ENCODE data around the gene MTA1.

Gene MTA1

GRCh38 chr14:105450123-105450505, 30.5 kb downstream of the MTA1 start:
- TF ChIP-seq CTCF (IDR thresholded peaks at IDR 0.05; ENCODE audit: low read depth, low read length, missing control alignments) = no peak
- Histone ChIP-seq H3K27ac (no peak overlapping the region), H3K27me3 (replicated peaks) (no peaks in the 10 kb centered on the region), H3K4me3 (ENCODE audit: low read depth, low read length) (no peak overlapping the region), H3K36me3 (replicated peaks) (peaks cover 42% of the 10 kb centered on the region)
- no peak for DNase-seq
- in situ Hi-C loops (cut with HindIII; ENCODE audit: low pct_ligation_motif_present, low sequenced_read_pairs) = no loop called here

GRCh38 chr14:105450864-105451720, 31.5 kb downstream of the MTA1 start:
- no peak for TF ChIP-seq CTCF (IDR thresholded peaks at IDR 0.05; ENCODE audit: low read depth, low read length, missing control alignments)
- Histone ChIP-seq H3K36me3 (replicated peaks) (peaks cover 51% of the 10 kb centered on the region), H3K4me3 (ENCODE audit: low read depth, low read length) (no peak overlapping the region), H3K27me3 (replicated peaks) (no peaks in the 10 kb centered on the region), H3K27ac (no peak overlapping the region)
- in situ Hi-C loops (cut with HindIII; ENCODE audit: low pct_ligation_motif_present, low sequenced_read_pairs) = no loop called here
- no peak for DNase-seq

GRCh38 chr14:105452963-105453362, 33.3 kb downstream of the MTA1 start:
- no peak for TF ChIP-seq CTCF (IDR thresholded peaks at IDR 0.05; ENCODE audit: low read depth, low read length, missing control alignments)
- no peak overlapping the region for H3K4me3 ChIP-seq (ENCODE audit: low read depth, low read length)
- H3K27me3 ChIP-seq (replicated peaks) = no peaks in the 10 kb centered on the region
- H3K36me3 ChIP-seq (replicated peaks) = peaks cover 53% of the 10 kb centered on the region
- no peak for DNase-seq
- in situ Hi-C loops (cut with HindIII; ENCODE audit: low pct_ligation_motif_present, low sequenced_read_pairs) = no loop called here
- no peak overlapping the region for H3K27ac ChIP-seq

- peaks cover 57% of the 10 kb centered on the region for H3K36me3 ChIP-seq (replicated peaks)
- H3K27me3 ChIP-seq (replicated peaks) = no peaks in the 10 kb centered on the region
- in situ Hi-C loops (cut with HindIII; ENCODE audit: low pct_ligation_motif_present, low sequenced_read_pairs) = no loop called here
- no peak for TF ChIP-seq CTCF (IDR thresholded peaks at IDR 0.05; ENCODE audit: low read depth, low read length, missing control alignments)
- no peak overlapping the region for H3K27ac ChIP-seq
- no peak for DNase-seq
- H3K4me3 ChIP-seq (ENCODE audit: low read depth, low read length) = no peak overlapping the region
Observed at GRCh38 chr14:105453847-105454246, 34.2 kb downstream of the MTA1 start.

GRCh38 chr14:105455086-105455640, 35.5 kb downstream of the MTA1 start:
- Histone ChIP-seq H3K27ac (no peak overlapping the region), H3K27me3 (replicated peaks) (no peaks in the 10 kb centered on the region), H3K36me3 (replicated peaks) (peaks cover 48% of the 10 kb centered on the region), H3K4me3 (ENCODE audit: low read depth, low read length) (no peak overlapping the region)
- DNase-seq = no peak
- in situ Hi-C loops (cut with HindIII; ENCODE audit: low pct_ligation_motif_present, low sequenced_read_pairs) = no loop called here
- TF ChIP-seq CTCF (IDR thresholded peaks at IDR 0.05; ENCODE audit: low read depth, low read length, missing control alignments) = no peak

Data from brain microvascular endothelial cell (primary cell).